NCI-H2029 (cell line): ENCODE data around the gene OR7G1.
A peak's percentile ranks its signal among the peaks of the same experiment; 100 is the strongest.

Source experiments
- DNase-seq: peaks from one replicate; lab custom pipeline; 2025; lab: John Stamatoyannopoulos, UW

Gene OR7G1, protein sequence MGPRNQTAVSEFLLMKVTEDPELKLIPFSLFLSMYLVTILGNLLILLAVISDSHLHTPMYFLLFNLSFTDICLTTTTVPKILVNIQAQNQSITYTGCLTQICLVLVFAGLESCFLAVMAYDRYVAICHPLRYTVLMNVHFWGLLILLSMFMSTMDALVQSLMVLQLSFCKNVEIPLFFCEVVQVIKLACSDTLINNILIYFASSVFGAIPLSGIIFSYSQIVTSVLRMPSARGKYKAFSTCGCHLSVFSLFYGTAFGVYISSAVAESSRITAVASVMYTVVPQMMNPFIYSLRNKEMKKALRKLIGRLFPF

DNA sequence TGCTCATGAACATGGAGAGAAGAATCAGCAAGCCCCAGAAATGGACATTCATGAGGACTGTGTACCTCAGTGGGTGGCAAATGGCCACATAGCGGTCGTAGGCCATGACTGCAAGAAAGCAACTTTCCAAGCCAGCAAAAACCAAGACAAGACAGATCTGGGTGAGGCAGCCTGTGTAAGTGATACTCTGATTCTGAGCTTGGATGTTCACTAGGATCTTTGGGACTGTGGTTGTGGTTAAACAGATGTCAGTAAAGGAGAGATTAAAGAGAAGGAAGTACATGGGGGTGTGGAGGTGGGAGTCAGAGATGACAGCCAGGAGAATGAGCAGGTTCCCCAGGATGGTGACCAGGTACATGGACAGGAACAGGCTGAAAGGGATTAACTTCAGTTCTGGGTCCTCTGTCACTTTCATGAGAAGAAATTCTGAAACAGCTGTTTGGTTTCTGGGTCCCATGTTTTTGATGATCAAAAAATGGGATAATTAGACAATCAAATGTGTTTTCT lies at the start of gene OR7G1:
TSS of gene OR7G1 (minus strand) at position 457 of the 507 bp plus-strand sequence. CDS start at position 457, 0 bp downstream.
- no peak for DNase-seq

DNA sequence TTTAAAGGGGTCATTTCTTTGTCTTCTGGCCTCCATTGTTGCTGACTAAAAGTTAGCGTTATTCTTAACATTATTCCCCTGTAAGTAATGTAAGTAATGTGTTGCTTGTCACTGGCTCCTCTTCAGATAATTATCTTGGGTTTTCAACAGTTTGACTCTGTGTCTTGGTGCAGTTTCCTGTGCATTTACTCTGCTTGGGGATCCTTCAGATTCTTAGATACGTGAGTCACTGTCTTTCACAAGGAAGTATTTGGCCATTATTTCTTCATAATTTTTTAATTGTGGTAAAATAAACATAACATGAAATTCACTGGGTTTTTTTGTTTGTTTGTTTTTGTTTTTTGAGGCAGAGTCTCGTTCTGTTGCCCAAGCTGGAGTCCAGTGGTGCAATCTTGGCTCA lies 49.7 kb upstream of the OR7G1 start:
- DNase-seq, result no peak

DNA sequence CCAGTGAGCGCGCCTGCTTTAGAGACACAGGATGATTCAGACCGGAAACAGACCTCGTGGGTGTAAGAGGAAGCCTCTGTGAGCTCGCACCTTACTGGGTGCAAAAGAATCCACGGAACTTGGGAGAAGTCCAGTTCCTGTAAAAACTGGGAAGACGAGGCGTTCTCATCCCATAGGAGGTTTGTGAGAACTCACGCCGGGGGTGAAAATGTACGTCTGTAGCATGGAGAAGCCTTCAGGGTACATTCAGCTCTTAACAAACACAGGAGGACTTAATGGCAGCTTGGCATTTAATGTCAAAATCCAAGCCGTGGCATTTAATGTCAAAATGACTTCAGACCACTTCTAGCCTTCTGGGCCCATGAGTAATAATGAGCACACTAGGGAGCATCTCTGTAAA lies 45.9 kb upstream of the OR7G1 start:
- no peak for DNase-seq

DNA sequence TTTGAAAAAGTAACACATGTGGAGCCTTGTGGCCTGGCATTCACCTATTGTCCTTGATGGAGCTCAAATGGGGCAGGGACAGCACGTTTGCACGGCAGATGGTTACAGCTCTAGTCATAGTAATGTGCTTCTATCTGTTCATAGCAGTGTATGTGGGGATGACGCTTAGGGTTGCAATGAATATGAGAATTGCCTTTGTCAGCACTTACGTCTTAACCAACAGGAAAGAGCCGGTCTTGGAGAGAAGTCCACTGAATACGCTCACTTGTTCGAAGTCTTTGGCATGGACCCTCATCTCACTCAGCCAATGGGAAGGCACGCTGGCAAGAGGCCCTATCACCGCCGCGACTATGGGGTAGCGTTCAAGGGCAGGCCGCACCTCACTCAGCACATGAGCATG lies 44.3 kb upstream of the OR7G1 start:
- no peak for DNase-seq

DNA sequence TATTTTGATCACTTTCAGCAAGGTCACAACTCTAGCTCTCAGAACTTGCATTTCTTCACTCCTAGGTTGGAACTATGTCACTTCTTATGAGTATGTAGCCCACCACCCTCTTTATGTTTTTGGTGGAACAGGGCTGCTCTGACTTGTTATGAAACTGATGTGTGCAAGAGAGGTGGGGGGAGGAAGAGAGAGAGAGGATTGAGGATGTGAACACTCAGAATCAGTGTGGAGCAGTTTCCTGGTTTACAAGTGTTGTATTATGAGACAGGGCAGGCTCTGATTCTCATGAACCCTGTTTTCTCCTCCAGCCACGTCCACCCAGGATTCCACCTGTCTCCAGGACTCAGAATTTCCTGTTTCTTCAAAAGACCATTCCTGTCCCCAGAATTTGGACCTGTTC lies 40.7 kb upstream of the OR7G1 start:
- no peak for DNase-seq

DNA sequence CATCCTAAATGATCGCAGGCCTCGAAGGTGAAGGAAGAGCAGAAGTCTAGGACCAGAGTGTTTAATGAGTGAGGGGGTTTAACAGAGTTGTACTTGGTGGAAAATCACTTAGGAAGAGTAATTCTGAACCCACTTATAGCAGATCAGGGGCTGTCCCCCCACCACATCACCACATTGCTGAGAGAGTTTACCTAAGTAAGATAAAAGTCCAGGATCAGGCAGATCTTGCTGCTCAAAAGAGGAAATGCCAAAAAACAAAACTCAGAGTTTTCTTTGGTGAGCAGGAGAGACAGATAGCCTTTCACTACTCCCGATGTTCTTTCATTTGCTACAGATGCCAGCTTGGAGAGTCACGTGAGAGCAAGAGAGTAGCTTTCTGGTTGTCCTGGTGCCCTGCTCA lies 40.0 kb upstream of the OR7G1 start:
- no peak for DNase-seq

DNA sequence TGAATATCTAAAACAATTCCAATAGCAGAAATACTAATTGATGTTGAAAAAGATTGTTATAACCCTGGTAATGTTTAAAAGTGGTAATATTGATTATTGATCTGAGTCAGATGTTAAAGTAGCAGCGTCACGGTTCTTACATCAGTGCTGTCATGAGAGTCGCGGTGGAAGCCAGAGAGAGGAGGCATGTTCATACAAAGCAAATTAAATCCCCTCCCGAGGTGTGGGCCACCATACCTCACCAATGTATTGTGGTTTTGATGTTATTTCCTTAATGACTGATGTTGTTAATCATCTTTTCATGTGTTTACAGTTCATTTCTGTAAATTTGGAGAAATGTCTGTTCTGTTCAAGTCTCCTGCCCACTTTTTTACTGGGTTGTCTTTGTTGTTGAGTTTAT lies 35.8 kb upstream of the OR7G1 start:
- no peak for DNase-seq

DNA sequence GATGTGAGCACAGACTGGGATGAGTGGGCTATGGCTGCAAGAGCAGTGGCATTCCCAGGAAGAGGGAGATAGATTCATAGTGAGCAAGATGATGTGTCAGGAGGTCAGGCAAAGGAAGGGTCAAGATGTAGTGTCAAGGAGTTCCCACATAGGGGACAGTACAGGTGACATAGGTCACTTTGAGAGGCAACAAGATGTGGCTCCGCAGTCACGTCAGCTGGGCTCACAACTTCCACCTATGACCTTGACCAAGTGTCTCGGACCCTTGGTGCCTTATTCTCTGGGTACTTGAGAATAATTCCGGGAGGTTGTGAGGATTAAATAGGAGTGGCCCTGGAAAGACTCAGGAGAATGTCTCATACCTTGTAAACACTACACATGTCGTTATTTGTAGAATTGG lies 35.1 kb upstream of the OR7G1 start:
- no peak for DNase-seq

DNA sequence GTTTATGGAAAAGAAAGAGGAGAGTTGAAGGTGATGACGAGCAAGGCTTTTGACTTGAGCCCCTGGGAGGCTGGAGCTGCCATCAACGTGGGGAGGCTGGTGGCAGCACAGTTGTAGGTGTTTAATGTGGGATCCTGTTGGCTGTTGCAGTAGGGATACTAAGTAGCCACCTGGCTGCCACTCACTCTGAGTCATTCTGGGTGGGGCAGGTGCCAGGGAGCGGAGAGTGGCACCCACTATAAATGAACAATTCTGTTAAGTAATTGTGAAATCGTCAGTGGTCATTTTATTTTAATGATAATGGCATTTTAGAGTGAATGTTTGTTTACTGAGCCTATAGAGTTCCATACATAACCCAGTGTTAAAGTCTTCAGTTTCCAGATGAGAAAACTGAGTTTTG lies 34.4 kb upstream of the OR7G1 start:
- DNase-seq, result no peak

DNA sequence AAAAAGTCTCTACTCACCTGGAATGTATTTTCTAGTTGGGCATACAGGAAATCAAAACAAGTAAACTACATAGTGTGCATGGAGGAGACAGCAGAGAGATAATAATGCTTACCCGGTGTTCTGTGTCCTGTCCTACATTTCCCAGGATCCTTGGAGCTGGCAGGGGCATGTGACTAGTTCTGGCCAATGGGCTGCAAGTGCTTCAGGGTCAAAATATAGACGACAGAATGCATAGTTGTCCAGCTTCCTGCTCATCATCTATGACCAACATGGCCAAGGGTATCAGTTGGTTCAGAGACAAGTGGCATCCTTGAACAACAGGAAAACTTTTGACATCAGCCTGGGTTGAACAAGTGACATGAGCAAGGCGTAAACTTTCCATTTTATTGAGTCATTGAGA lies 33.1 kb upstream of the OR7G1 start:
- no peak for DNase-seq

DNA sequence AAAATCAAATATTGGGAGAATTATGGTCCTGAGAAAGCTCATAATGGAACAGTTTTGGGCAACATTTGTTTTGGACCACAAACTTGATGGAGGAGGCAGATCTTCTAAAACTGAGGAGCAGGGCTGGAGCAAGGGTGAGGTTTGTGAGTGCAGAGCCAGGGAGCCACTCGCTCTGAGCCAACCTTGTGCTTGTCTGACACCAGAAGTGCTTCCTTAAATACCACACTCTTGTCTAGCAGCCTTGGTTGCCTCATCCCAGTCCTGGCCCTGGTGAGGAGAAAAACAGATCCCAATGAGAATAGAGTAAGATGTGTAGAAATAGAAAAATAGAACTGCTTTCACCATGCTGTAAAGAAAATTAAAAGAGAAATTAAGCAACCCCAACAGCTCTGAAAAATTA lies 31.3 kb upstream of the OR7G1 start:
- DNase-seq, result no peak

DNA sequence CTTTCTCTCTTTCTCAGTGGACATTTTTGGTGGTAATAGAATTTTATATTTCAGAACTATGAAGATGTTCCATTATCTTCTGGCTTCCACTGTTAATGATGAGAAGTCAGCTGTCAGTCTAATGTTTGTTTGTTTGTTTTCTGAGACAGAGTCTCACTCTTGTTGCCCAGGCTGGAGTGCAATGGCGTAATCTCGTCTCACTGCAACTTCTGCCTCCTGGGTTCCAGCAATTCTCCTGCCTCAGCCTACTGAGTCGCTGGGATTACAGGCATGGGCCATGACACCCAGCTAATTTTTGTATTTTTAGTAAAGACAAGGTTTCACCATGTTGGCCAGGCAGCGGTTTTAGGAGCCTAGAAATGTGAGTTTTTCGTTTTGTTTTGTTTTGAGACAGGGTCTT lies 29.4 kb upstream of the OR7G1 start:
- DNase-seq, result no peak

DNA sequence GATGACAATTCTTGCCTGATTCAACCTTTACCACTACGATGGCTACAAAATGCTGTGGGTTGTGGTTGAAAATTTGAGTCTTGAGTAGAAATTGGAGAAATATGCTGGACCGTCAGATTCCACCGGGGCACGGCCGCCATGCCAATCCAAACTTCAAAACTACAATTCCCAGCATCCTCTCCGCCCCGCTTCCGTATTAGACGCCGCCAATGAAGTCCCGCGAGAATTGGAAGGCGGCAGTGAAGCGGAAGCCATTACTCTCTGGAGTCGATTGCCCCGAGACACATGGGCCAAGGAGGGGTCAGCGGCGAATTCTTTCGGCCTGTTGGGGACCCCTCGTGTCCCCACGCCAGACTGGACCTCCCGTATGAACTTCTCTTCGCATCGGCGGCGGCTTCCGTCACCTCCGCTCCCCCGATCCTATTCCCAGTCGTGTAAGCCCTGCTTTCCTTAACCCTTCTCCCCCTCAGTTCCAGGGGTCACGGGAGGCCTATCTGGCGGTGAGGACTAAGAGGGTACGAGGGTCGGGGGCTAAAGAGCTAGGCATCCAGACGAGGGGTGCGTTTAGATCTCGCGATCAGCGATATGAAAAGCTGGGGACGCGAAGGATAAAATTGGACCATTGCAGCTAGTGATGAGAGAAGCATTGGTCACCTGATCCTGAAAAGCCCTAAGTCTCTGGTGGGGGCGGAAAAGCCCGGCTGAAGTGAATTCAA lies 24.8 kb upstream of the OR7G1 start, which contains the start of gene ZNF317:
TSS of gene ZNF317 (plus strand) at position 239 of the 716 bp plus-strand sequence. CDS start 15,620 bp downstream, outside the sequence.
- DNase-seq, result peak; percentile 95

DNA sequence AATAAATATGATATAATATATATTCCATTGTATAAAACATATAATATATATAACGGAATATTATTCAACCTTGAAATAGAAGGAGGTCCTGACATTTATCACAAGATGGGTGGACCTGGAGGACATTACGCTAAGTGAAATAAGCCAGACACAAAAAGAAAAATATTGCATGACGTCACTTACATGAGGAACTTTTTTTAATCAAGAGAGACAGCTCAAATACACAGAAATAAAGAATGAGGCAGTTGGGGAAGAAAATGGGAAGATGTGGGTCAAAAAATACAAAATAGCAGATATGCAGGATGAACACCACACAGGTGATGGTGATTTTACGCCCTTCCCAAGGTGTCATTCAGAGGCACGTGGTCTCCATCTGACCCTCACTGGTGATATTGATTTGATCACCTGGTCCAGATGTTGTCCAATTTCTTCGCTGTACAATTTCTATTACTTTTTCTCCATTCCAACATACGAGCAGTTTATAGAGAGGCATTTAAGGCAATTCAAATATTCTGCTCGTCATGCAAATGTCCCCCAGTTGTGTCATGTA lies 24.1 kb upstream of the OR7G1 start:
- DNase-seq, result no peak

DNA sequence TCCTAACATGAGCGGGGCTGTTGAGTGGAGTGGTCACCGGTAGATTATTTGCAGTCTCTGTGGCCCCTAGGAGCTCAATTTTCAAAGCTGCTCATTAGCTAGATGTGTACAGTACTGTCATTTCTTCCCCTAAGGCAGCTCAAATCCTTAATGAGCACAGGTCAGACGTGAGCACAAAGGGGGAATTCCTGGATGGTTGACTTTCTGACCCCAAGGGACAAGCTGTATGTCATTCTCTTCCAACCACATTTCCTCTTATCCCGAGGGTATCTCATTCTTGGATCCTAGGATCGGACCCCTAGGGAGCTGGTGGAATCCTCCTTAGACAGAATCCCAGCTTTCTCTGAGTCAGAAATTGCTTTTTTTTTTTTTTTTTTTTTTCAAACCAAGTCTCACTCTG lies 16.9 kb upstream of the OR7G1 start:
- no peak for DNase-seq

DNA sequence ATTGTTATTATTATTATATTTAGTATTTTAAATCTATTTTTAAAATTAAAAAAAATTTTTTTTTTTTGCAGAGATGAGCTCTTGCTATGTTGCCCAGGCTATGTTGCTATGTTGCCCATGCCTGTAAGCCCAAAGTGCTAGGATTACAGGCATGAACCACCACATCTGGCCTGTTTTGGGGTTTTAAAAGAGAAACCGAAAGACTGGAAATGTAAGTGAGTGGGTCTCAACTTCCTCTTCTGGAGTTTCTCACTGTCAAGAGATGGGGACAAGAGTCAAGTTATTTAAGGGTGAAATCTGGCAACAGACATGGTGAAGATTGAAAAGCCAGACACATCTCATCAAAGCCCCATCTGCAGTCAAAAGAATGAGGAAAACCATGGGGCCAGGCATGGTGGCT lies 15.4 kb upstream of the OR7G1 start:
- DNase-seq, result no peak

DNA sequence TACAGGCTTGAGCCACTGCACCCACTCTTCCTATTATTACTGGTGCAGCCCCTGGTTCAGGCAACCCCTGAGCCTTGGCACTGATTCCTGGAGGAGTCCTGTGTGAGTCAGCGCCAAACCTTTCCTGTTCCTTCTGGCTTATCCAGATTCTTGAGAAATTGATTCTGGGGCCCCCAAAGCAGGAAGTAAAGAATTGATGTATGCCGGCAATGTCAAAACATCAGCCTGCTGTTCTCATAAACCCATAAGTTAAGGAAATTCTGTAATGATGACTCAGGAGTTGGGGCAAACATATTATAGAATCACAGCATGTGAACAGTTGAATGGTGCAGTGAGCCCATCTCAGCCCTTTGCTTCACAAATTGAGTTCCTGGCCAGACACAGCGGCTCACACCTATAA lies 12.6 kb upstream of the OR7G1 start:
- no peak for DNase-seq

DNA sequence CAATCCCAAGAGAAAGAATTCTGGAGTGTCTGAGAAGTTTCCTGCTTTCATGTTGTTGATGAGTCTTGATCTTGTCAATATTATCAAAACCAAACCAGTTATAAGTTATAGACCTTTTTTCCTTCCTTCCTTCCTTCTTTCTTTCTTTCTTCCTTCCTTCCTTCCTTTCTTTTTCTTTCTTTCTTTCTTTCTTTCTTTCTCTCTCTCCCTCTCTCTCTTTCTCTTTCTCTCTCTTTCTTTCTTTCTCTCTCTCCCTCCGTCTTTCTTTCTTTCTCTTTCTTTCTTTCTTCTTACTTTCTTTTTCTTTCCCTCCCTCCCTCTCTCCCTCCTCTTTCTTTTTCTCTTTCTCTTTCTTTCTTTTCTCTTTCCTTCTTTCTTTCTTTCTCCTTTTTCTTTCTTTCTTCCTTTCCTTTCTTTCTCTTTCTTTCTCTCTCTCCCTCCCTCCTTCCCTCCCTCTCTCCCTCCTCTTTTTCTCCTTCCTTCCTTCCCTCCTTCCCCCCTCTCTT lies 11.4 kb upstream of the OR7G1 start, which contains the start of gene OR7G3:
TSS of gene OR7G3 (minus strand) at position 51 of the 506 bp plus-strand sequence. CDS start at position 51, 0 bp downstream.
- no peak for DNase-seq

DNA sequence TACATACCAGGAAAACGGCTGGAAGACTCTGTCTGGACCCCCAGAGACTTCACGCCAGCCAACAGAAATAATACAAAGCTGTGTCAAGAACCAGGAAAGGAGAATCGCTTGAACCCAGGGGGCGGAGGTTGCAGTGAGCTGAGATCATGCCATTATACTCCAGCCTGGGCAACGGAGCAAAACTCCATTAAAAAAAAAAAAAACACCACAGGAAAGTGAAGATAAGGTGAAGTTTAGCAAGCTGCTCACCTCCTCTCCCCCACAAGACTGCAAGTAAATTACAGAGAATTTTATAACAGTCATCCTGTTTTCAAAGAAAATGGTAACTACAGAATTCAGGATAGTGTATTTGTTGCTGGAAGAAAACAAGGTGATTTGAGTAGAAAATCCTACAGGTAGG lies 984 bp upstream of the OR7G1 start:
- no peak for DNase-seq

DNA sequence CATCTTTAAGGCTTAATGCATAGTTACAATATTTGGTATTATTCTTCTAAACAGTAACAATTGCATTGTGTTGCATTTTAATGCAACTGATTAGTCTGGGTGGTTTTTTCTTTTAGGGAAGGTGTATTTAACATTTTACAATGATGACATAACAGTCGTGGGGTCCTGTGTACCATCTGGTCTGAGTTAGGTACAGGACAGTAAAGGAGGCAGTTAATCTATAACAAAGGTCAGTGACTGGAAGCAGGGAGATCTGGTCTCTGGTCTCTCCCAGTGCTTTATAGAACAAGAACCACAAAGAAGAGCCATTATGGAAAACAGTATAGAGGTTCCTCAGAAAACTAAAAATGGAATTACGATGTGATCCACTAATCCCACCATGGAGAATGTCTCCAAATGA lies 5.6 kb downstream of the OR7G1 start:
- DNase-seq, result no peak

DNA sequence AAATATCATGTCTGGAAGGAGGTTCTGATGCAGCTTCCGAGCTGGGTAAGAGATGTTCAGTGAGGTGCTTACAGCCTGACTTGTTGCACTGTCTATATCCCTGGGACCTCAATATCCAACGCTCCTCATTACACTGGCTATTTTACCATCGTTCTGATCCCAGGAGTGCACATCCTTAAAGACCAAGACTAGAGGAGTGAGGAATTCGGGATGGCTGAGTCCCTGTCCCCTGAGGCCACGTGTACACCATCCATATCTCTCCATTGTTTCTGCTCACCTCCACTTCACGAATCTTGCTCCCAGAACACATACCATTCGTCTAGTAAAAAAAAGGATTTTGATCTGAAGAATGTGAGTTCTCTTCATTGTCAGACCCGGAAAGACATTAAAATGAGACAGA lies 8.2 kb downstream of the OR7G1 start, which contains the start of gene OR7G2:
TSS of gene OR7G2 (minus strand) at position 101 of the 400 bp plus-strand sequence. CDS start 4,232 bp downstream, outside the sequence.
- no peak for DNase-seq

DNA sequence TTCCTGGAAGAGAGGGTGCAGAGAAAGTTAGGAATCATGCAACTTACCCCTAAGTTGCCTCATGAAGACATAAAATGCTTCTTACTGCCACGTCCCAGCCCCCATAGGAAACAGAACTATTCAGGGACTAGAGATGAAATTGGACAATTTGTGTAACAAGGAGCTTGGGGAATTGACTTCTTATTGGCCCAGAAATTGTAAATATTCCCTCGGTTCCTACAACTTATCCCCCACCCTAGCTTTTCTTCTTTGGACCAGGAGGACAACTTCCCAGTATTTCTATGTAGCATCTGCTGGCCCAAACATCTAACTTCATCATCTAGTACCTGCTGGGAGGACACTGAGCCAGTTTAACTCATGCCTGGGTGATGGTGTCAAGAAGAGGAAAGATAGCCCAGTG lies 28.8 kb downstream of the OR7G1 start, which contains the start of gene OR1M1:
TSS of gene OR1M1 (plus strand) at position 301 of the 400 bp plus-strand sequence. CDS start 6,184 bp downstream, outside the sequence.
- DNase-seq, result no peak
